HEK293 (cell line): ENCODE measurements around the gene PGS1.

Source experiments
- CTCF ChIA-PET: fragments of 350-600 bp; formaldehyde crosslinking; extraction: SDS; loops from one replicate; lab custom pipeline; 2021; ENCODE audit warnings: antibody characterized with exemption; lab: Yijun Ruan, JAX
- POLR2A ChIA-PET: fragments of 300-600 bp; formaldehyde crosslinking; extraction: SDS; loops from one replicate; lab custom pipeline; 2020; ENCODE audit warnings: antibody characterized with exemption, inconsistent platforms; lab: Yijun Ruan, JAX
- H3K27ac ChIP-seq: fragments of 200-500 bp; sonication (Bioruptor generic); 2 replicates; pipeline ENCODE4 v1.5.1; 2014; ENCODE audit warnings: low read depth, low read length, control low read depth, inconsistent platforms; ENCODE audit errors: extremely low read depth
- H3K36me3 ChIP-seq, 2 experiments: fragments of 200-500 bp in 1 of 2; sonication (Bioruptor generic) in 1 of 2; 1 replicate in 1 of 2; 2 replicates in 1 of 2; pipeline ENCODE4 v1.5.1; 2014 to 2017; ENCODE audit warnings: inconsistent platforms in 2 of 2, low read length in 2 of 2; ENCODE audit not compliant: control insufficient read depth in 2 of 2, insufficient read depth in 1 of 2
- H3K4me1 ChIP-seq: fragments of 200-500 bp; sonication (Bioruptor generic); 2 replicates; pipeline ENCODE4 v1.5.1; 2014; ENCODE audit warnings: mild to moderate bottlenecking, low read length, inconsistent platforms; ENCODE audit not compliant: control insufficient read depth, insufficient read depth
- H3K4me3 ChIP-seq: 2 replicates; pipeline ENCODE4 v1.5.1; 2011; ENCODE audit warnings: low read depth, mild to moderate bottlenecking, control low read depth, low read length, moderate library complexity
- H3K9me3 ChIP-seq: fragments of 200-500 bp; sonication (Bioruptor generic); 2 replicates; pipeline ENCODE4 v1.5.1; 2014; ENCODE audit warnings: low read depth, low read length, inconsistent platforms; ENCODE audit not compliant: control insufficient read depth, insufficient read depth
- GLI4 ChIP-seq: fragments of 450-650 bp; formaldehyde crosslinking; IDR thresholded peaks from 2 replicates; pipeline ENCODE4 v1.5.1; 2016; ENCODE audit warnings: missing biosample characterization, missing genetic modification characterization
- HOXC10 ChIP-seq: sonication (generic); formaldehyde crosslinking; IDR thresholded peaks from 2 replicates; pipeline ENCODE4 v1.8.1; 2023; ENCODE audit warnings: mild to moderate bottlenecking, missing genetic modification reagents
- TCF7L2 ChIP-seq: IDR thresholded peaks from 2 replicates; pipeline ENCODE4 v1.6.1; 2011; ENCODE audit warnings: low read depth, mild to moderate bottlenecking, inconsistent platforms, low read length, moderate library complexity, borderline replicate concordance
- YY2 ChIP-seq: fragments of 450-650 bp; formaldehyde crosslinking; IDR thresholded peaks from 2 replicates; pipeline ENCODE4 v1.5.1; 2016; ENCODE audit warnings: missing biosample characterization, missing genetic modification characterization
- ZIC2 ChIP-seq: fragments of 450-650 bp; formaldehyde crosslinking; IDR thresholded peaks from 2 replicates; pipeline ENCODE4 v1.5.1; 2016; ENCODE audit warnings: missing biosample characterization, missing genetic modification characterization
- ZNF155 ChIP-seq: fragments of 450-650 bp; formaldehyde crosslinking; IDR thresholded peaks from 2 replicates; pipeline ENCODE4 v1.5.1; 2016; ENCODE audit warnings: missing biosample characterization, missing genetic modification characterization
- ZNF24 ChIP-seq: fragments of 450-650 bp; formaldehyde crosslinking; IDR thresholded peaks from 2 replicates; pipeline ENCODE4 v1.5.1; 2016; ENCODE audit warnings: missing biosample characterization, missing genetic modification characterization
- ZNF311 ChIP-seq: fragments of 450-650 bp; formaldehyde crosslinking; IDR thresholded peaks from 2 replicates; pipeline ENCODE4 v1.5.1; 2017; ENCODE audit warnings: missing biosample characterization, missing genetic modification characterization, borderline replicate concordance
- ZNF510 ChIP-seq: fragments of 450-650 bp; formaldehyde crosslinking; IDR thresholded peaks from 2 replicates; pipeline ENCODE4 v1.5.1; 2018; ENCODE audit warnings: mild to moderate bottlenecking, missing genetic modification characterization, missing biosample characterization; ENCODE audit not compliant: insufficient replicate concordance
- ZNF529 ChIP-seq: fragments of 450-650 bp; formaldehyde crosslinking; IDR thresholded peaks from 2 replicates; pipeline ENCODE4 v1.5.1; 2017; ENCODE audit warnings: missing genetic modification characterization, missing biosample characterization; ENCODE audit not compliant: insufficient replicate concordance
- ZNF558 ChIP-seq: fragments of 450-650 bp; formaldehyde crosslinking; IDR thresholded peaks from 2 replicates; pipeline ENCODE4 v1.5.1; 2016; ENCODE audit warnings: missing biosample characterization, missing genetic modification characterization
- ZNF561 ChIP-seq: fragments of 450-650 bp; IDR thresholded peaks from 2 replicates; pipeline ENCODE4 v1.5.1; 2018; ENCODE audit warnings: missing biosample characterization, missing genetic modification characterization, borderline replicate concordance
- ZNF600 ChIP-seq: fragments of 450-650 bp; formaldehyde crosslinking; IDR thresholded peaks from 2 replicates; pipeline ENCODE4 v1.5.1; 2016; ENCODE audit warnings: missing biosample characterization, missing genetic modification characterization
- ZNF777 ChIP-seq: fragments of 450-650 bp; formaldehyde crosslinking; IDR thresholded peaks from 2 replicates; pipeline ENCODE4 v1.5.1; 2017; ENCODE audit warnings: missing biosample characterization, missing genetic modification characterization, borderline replicate concordance
- ZNF843 ChIP-seq: fragments of 450-650 bp; formaldehyde crosslinking; IDR thresholded peaks from 2 replicates; pipeline ENCODE4 v1.5.1; 2016; ENCODE audit warnings: missing biosample characterization, missing genetic modification characterization
- TF ChIP-seq, protein P1 (sequence below): fragments of 450-650 bp; formaldehyde crosslinking; IDR thresholded peaks from 2 replicates; pipeline ENCODE4 v1.5.1; 2016; ENCODE audit warnings: missing biosample characterization, missing genetic modification characterization, borderline replicate concordance
- TF ChIP-seq, protein P2 (sequence below): fragments of 450-650 bp; formaldehyde crosslinking; IDR thresholded peaks from 2 replicates; pipeline ENCODE4 v1.5.1; 2016; ENCODE audit warnings: missing biosample characterization, missing genetic modification characterization
- TF ChIP-seq, protein P3 (sequence below): fragments of 450-650 bp; formaldehyde crosslinking; conservative IDR thresholded peaks from 2 replicates; pipeline ENCODE4 v1.5.1; 2016; ENCODE audit warnings: low read depth, missing biosample characterization, missing genetic modification characterization
- TF ChIP-seq, protein P4 (sequence below): fragments of 450-650 bp; formaldehyde crosslinking; IDR thresholded peaks from 2 replicates; pipeline ENCODE4 v1.5.1; 2016; ENCODE audit warnings: missing biosample characterization, missing genetic modification characterization, low read depth

PGS1 gene

DNA sequence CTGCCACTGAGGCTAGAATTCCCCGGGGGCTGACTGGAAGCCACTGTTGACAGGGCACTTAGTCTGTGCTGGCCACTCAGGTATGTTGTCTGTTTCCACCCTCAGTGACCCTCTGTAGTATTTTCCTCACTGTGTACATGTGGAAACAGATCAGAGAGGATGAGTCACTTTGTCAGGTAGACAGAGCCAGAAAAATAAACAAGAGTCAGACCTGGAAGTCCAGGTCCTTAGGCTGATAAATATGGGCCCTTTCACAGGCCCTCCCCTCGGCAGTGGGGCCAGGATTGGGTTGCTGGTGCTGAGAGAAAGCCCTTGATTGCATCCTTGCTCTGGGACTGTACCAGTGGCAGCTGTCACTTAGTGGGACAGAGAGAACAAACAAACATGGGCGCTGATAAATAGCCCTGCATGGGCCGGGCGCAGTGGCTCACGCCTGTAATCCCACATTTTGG, 21.3 kb downstream of the PGS1 start:
- CTCF ChIA-PET: interaction anchor here (1.6 kb wide), 1 partner anchor 39 kb away, joined by 5 read pairs; no protein-coding TSS in a partner anchor
- no peak for TF ChIP-seq ZNF155
- no peak for TF ChIP-seq ZNF777 (tag by site-specific recombination)
- no peak for TF ChIP-seq ZNF561 (tag by site-specific recombination)
- TF ChIP-seq, protein P1, sequence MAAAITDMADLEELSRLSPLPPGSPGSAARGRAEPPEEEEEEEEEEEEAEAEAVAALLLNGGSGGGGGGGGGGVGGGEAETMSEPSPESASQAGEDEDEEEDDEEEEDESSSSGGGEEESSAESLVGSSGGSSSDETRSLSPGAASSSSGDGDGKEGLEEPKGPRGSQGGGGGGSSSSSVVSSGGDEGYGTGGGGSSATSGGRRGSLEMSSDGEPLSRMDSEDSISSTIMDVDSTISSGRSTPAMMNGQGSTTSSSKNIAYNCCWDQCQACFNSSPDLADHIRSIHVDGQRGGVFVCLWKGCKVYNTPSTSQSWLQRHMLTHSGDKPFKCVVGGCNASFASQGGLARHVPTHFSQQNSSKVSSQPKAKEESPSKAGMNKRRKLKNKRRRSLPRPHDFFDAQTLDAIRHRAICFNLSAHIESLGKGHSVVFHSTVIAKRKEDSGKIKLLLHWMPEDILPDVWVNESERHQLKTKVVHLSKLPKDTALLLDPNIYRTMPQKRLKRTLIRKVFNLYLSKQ: no peak
- TF ChIP-seq, all 188 proteins: peak for 0
- POLR2A ChIA-PET: no interaction called here
- Histone ChIP-seq H3K9me3 (no peaks in the 10 kb centered on the region), H3K4me3 (no peak overlapping the region), H3K36me3 (peaks cover 37 to 98% of the 10 kb centered on the region in 2 experiments), H3K27ac (no peak overlapping the region), H3K4me1 (no peaks in the 10 kb centered on the region)

DNA sequence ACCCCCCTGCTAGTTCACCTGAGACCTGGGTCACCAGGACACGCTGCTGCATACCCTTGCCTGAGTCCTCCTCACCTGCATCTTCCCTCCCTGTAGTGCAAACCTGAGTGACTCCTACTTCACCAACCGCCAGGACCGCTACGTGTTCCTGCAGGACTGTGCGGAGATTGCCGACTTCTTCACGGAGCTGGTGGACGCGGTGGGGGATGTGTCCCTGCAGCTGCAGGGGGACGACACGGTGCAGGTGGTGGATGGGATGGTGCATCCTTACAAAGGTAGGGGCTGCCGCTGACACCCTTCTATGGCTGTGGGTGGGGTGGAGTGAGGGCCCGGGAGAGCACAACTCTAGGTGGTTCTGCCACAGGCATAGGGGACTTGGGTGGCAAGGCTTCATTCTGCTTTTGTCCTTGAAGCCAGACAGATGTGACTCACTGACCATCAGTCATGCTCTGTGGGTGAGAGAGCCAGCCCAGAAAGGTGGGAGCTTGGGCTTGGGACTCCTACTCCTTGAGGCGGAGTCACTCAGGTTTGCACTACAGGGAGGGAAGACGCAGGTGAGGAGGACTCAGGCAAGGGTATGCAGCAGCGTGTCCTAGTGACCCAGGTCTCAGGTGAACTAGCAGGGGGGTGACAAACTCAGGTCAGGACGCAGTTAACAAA, 22.3 kb downstream of the PGS1 start:
- ChIA-PET CTCF (interaction anchor here (1.6 kb wide), 1 partner anchor 40 kb away, joined by 5 read pairs; no protein-coding TSS in a partner anchor), POLR2A (interaction anchor here (1.3 kb wide), 1 partner anchor 10 kb away, joined by 3 read pairs; no protein-coding TSS in a partner anchor)
- Histone ChIP-seq H3K9me3 (no peaks in the 10 kb centered on the region), H3K4me3 (no peak overlapping the region), H3K27ac (no peak overlapping the region), H3K36me3 (peaks cover 37 to 96% of the 10 kb centered on the region in 2 experiments), H3K4me1 (no peaks in the 10 kb centered on the region)
- 0 out of 2 replicates have a peak, but pooled peaks have one; percentile 10 for TF ChIP-seq ZNF600
- TF ChIP-seq ZNF311 (tag by site-specific recombination): no peak

DNA sequence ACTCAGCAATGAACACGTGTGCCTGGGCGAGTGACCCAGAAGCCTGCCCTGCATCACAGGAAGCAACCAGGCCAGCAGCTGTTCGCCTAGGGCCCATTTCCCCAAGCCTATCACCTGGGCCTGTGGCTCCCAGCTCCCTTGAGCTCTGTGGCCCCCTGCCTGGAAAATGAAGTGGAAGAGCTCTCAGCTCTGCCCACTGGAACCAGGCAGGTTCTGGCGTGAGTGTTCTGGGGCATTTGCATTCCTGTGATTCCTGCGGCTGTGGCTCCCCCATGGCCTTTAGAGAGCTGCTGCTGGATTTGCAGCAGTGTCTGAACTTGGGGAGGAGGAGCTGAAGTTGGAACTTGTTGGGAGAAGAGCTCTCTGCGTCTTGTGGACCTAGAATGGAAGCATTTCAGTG, 22.8 kb downstream of the PGS1 start:
- Histone ChIP-seq H3K9me3 (no peaks in the 10 kb centered on the region), H3K4me3 (no peak overlapping the region), H3K4me1 (no peaks in the 10 kb centered on the region), H3K27ac (no peak overlapping the region), H3K36me3 (peaks cover 37 to 94% of the 10 kb centered on the region in 2 experiments)
- POLR2A ChIA-PET: interaction anchor here (1.3 kb wide), 1 partner anchor 9 kb away, joined by 3 read pairs; no protein-coding TSS in a partner anchor
- CTCF ChIA-PET: interaction anchor here (1.0 to 2.1 kb wide), 3 partner anchors 11 to 150 kb away, joined by 5 to 11 read pairs (median 5); no protein-coding TSS in a partner anchor
- TF ChIP-seq, protein P2, sequence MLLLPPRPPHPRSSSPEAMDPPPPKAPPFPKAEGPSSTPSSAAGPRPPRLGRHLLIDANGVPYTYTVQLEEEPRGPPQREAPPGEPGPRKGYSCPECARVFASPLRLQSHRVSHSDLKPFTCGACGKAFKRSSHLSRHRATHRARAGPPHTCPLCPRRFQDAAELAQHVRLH (tag by site-specific recombination): no peak
- TF ChIP-seq ZNF558 (tag by site-specific recombination) (no peak), ZNF529 (tag by site-specific recombination) (no peak)
- TF ChIP-seq, protein P3, sequence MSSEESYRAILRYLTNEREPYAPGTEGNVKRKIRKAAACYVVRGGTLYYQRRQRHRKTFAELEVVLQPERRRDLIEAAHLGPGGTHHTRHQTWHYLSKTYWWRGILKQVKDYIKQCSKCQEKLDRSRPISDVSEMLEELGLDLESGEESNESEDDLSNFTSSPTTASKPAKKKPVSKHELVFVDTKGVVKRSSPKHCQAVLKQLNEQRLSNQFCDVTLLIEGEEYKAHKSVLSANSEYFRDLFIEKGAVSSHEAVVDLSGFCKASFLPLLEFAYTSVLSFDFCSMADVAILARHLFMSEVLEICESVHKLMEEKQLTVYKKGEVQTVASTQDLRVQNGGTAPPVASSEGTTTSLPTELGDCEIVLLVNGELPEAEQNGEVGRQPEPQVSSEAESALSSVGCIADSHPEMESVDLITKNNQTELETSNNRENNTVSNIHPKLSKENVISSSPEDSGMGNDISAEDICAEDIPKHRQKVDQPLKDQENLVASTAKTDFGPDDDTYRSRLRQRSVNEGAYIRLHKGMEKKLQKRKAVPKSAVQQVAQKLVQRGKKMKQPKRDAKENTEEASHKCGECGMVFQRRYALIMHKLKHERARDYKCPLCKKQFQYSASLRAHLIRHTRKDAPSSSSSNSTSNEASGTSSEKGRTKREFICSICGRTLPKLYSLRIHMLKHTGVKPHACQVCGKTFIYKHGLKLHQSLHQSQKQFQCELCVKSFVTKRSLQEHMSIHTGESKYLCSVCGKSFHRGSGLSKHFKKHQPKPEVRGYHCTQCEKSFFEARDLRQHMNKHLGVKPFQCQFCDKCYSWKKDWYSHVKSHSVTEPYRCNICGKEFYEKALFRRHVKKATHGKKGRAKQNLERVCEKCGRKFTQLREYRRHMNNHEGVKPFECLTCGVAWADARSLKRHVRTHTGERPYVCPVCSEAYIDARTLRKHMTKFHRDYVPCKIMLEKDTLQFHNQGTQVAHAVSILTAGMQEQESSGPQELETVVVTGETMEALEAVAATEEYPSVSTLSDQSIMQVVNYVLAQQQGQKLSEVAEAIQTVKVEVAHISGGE (tag by site-specific recombination): no peak

DNA sequence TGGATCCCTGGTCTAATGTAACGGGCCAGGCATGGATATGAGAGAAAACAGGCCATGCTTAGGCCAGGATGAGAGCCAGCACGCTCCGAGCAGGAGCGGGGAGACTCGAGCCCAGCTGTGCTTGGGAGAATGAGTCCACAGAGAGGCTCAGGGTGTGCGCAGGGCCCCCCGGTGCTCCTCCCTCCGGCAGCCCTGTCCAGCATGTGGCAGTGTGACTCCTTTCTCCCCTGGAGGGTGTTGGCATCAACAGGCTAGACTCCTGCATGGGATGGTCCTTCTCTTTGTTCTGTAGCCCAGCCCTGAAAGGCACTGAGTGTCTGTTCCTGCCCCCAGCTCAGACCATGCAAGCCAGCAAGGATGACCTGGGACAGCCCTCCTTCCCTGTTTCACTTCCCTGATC, 23.4 kb downstream of the PGS1 start:
- no peaks in the 10 kb centered on the region for H3K9me3 ChIP-seq
- no peaks in the 10 kb centered on the region for H3K4me1 ChIP-seq
- no peak overlapping the region for H3K4me3 ChIP-seq
- H3K27ac ChIP-seq: no peak overlapping the region
- peaks cover 37 to 94% of the 10 kb centered on the region in 2 experiments for H3K36me3 ChIP-seq
- ChIA-PET POLR2A (no interaction called here), CTCF (interaction anchor here (1.0 to 2.1 kb wide), 3 partner anchors 10 to 151 kb away, joined by 3 to 11 read pairs (median 5); no protein-coding TSS in a partner anchor)
- TF ChIP-seq YY2 (tag by site-specific recombination) (no peak), ZNF24 (tag by site-specific recombination) (no peak), GLI4 (no peak), ZNF843 (tag by site-specific recombination) (no peak), TCF7L2 (no peak), HOXC10 (CRISPR knock-in tag) (no peak), ZNF510 (tag by site-specific recombination) (no peak), ZIC2 (no peak)
- TF ChIP-seq, protein P4, sequence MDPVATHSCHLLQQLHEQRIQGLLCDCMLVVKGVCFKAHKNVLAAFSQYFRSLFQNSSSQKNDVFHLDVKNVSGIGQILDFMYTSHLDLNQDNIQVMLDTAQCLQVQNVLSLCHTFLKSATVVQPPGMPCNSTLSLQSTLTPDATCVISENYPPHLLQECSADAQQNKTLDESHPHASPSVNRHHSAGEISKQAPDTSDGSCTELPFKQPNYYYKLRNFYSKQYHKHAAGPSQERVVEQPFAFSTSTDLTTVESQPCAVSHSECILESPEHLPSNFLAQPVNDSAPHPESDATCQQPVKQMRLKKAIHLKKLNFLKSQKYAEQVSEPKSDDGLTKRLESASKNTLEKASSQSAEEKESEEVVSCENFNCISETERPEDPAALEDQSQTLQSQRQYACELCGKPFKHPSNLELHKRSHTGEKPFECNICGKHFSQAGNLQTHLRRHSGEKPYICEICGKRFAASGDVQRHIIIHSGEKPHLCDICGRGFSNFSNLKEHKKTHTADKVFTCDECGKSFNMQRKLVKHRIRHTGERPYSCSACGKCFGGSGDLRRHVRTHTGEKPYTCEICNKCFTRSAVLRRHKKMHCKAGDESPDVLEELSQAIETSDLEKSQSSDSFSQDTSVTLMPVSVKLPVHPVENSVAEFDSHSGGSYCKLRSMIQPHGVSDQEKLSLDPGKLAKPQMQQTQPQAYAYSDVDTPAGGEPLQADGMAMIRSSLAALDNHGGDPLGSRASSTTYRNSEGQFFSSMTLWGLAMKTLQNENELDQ (tag by site-specific recombination): no peak
